Amygdala (tissue), 56 donors: ENCODE measurements around the gene ESD.

Experiments
- DNase-seq, 56 donors: peaks; one replicate each; lab custom pipeline; 2025; lab: John Stamatoyannopoulos, UW

Gene ESD

DNA sequence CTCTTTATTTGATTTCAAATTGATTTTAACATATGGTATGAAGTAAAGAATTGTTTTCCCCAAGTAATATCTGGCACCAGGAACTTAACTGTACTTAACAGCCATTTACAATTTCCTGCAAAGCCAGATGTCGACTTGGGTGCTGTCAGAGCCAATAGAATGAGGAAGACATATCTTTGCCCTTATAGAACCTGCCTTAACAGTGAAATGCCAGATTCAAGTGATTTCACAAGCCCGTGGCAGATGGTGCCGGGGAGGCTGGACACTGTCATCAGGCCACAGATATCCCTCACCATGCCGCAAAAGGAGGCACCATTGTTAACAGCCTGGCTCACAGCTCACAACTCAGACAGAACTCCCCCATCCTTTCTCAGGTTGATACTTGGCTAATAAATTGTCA, 48.7 kb downstream of the ESD start:
- no peak for DNase-seq

DNA sequence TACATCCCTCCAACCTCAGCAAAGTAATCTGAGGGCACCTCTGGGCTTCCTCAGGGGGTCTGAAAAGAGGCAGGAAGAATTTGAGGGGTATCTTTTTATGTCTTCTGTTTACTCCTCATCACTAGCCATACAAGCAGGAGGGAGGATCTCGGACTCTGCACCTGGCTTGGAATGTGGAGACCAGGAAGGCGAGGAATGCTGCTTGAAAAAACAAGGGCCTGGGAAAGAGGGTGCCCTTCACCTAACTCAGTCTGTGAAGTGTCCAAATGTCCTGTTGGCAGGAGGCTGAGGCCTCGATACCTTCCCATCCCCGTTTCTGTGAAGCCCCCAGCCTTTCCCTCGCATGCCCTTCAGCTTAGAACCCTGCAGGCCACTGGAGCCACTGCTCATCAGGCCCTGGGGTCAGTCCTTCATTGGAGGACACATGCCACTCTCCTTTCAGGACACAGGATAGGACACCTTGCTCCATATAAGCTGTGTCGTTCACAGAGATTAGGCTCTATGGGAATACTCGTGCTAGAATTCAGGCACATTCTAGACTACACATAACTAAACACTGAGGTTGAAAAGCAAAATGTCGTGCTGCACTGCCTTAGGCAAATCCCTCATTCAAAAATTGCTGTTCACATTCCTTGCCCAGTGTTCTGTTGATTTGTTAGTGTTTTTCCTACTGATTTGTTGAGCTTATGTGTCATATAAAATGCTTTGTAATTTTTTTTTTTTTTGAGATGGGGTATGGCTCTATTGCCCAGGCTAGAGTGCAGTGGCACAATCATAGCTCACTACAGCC, 49.7 kb downstream of the ESD start:
- DNase-seq: no peak

DNA sequence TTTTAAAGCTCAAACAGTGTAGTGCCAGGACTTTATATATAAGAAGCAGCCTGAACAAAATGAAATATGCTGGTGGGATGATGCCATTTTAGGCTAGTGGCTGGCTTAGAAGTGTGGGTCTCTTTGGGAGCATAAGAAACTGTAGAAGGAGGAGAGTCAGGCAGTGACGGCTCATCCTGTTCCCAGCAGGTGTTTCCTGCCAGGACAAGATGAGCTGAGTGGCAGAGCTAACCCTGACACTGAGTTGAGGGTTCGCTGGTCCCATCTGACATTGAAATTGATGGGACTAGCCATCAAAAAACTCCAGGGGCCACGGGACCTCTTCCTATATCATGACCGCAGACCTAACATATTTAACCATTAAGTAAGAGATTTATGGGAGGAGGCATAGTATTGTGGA, 51.3 kb downstream of the ESD start:
- no peak for DNase-seq

DNA sequence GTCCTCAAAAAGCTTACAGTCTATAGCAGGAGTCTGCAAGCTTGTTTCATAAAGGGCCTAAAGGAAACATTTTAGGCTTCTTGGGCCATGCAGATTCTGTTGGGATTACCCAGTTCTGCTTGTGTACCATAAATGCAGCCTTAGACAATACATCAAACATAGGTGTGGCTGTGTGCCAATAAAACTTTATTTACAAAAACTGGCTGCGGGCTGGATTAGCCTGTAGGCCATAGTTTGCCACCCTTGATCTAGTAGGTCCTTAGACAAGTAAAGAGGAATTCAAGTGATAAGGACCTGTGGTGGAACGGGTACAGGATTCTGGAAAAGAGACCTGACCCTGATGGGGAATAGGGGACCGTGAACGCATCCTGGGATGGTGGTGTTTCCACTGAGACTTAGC, 51.9 kb downstream of the ESD start:
- no peak for DNase-seq

DNA sequence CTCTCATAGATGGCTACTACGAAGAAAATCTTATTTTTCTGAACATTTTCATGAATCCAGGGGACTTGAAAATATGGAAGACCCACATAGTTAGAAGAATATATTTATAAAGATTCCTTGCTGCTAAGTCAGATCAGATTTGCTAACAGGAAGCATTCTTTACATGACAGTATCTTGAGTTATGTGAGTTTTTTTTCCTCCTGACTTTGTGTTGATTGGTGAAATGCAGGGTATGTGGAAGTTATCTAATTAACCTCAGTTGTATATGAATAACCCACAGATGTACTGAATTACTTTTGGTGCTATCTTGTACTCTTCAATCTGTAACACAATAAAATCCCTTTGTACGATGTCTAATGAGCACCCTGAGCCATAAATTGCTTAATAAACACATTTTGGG, 53.8 kb downstream of the ESD start:
- no peak for DNase-seq

DNA sequence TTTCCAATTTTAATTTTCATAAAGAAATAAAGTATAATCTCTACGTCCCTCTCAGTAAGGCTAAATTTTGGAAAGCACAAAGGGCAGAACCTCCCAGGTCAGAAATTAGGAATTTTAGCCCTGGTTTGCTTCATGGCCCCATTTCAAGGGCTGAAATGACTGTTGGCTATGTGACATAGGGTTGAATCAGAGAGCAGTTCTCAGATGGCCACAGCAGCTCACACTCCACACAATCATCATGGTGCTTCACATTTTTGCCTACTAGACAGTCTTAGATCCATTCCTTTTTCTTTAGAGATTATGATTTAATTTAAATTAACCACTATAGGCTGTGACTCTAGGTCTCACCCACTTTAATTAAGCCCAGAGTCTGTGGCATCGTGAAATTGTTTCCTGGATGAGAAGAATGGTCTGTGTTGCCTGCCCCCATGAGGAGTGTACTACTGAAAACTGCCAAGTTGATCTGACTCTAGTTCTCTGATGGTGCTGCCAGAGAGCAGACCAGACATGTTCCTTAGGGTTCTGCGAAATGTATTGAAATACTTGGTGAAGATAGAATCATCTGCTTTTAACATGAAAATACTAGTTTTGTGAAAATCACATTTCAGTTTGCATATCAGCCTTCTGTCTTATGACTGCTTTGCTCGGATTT, 57.4 kb downstream of the ESD start:
- DNase-seq: no peak

DNA sequence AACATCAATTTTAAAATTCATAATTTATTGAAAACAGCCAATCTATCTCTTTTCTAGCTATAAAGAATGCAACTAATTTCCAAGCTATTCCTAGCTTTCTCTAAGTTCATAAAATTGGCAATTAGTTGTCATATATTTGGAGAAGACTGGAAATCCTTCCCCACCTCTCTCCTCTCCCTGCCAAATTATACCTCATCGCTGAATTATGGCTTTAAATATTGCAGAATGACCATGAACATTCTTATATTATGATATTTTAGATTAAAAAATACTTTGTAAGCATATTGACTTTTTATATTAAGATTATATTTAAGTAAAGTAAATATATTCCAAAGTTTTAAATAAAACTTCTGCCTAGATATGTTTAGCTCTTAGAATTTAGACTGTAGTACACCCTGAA, 58.2 kb downstream of the ESD start:
- DNase-seq: no peak

DNA sequence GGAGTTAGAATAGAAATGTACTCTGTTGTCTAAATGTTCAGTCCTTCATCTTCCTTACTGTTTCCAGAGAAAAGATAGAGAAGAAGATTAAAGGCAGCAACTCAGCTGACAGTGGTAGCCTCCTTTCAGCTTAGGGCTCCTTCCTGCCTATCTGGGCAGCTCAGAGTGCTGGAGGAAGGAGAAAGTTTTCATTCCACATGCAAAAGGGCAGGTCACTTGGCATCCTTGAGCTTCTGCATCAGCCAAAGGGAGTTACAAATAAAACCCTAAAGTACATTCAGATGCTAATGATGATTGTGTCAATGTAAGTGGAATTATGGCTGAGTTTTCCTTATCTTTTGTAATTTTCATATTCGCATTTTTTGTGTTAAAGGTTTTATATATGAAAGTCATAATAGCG, 58.9 kb downstream of the ESD start:
- DNase-seq: no peak

DNA sequence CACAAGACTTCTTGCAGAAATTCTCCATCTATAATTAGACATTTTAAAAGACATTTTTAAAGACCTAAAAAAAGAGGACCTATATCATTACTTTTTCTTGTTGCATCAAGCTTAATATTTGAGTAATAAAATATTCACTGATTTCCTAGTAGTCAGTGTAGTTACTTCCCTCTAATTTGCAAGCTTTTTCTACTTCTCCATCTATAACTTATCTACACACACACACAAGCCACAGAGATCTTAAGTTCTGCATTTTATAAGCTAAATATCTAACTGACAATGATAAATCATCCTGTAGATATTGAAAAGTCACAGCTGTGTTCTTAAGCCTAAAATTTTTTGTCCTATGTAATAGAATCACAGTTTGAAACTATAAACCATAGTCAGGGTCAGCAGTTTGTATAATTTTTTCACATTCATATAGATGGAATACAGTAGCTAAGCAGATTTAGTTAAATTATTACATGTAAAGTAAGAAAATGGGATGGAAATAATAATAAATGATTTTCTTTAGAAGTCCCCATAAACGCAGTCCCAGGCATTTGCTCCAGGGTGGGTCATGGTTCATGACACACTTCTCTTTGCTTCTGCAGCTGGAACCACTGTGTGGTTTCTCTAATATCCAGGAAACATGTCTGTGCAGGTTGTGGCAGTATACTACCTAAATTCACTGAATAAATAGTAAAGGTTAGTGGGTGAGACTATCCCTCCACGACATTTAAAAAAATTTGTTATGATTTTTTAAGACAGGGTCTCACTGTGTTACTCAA, 60.2 kb downstream of the ESD start:
- DNase-seq: no peak

DNA sequence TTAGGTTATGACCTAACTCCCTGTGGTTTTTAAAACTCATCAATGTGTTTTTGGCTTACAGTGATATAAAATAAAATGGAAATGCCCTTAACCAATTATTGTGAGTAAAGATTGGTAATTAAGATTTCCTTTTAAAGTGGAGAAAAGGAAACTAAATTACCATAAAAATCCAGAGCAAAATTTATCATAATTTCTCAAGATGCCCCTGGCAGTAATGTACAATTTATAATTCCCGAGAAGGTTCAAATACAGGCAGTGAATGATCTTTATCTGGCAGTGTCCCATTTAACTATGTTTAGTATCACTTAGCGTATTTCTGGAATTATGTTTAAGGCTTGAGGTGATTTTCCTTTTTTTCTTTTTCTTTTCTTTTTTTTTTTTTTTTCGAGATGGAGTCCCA, 61.5 kb downstream of the ESD start:
- DNase-seq: no peak

DNA sequence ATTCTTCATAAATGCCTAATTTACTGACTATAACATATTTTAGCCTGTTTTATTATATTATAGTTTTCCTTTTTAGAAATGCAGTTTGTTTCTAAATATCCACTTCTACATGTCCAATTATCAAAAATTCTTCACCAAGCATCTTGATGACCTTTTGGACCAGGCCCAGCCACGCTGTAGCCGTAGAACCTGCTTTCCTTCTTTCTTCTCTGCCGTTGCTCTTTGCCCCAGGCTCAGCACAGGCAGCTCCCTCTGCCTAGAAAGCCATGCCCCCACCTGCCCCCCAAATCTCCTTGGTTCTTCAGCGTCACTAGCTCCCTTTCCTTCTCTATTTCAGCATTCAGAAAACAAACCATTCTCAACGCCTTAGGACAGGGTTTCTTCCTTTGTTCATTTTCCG, 65.4 kb downstream of the ESD start:
- no peak for DNase-seq

DNA sequence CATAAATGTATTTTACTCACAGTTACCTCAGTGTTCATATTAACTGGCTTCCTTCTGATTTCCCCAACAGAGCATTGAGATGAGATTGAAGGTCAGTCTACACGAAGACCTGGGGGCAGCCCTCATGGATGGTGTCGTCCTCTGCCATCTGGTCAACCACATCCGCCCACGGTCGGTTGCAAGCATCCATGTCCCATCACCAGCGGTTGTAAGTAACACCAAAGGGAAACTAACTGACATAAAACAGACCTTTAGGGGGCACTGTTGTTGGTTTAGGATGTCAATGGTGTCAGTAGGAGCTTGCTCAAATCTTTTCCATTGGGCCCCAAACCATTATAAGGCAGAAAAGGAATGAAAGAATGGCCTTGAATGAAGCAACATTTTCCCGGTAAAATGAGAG, 68.2 kb downstream of the ESD start:
- no peak for DNase-seq

DNA sequence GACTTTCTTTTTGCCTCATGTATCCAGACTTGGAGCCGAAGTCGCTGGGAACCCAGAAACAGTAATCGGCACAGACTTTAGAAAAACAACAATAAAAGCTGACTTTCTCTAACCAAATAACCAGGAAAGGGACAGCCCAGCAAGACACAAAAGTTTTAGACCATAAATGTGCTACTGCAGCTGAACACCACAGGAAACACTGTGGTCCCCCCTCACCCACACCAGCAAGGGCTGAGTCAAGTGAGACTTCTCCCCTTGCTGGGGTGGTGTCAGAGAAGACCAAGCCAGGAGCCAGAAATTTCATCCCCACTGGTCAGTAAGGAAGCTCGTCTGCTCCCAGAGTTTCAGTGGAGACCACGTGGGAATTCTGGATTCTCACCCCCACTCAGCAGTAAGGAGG, 70.6 kb downstream of the ESD start:
- DNase-seq: no peak
